H9 (cell line): ENCODE measurements around the gene BCAT1. TPM values are rescaled to one million over a fixed set of nuclear protein-coding genes. Genes with fewer than 3 reads are reported as not detected.

Source experiments
- DNase-seq: peaks from one replicate; pipeline ENCODE4 v3.0.0-alpha.2; 2017
- H2AFZ ChIP-seq: one replicate; pipeline ENCODE4 v1.6.1; 2013; ENCODE audit warnings: mild to moderate bottlenecking, low read length, control low read depth, moderate library complexity
- H2AK5ac ChIP-seq: 2 replicates; pipeline ENCODE4 v1.6.1; 2013; ENCODE audit warnings: low read length, control low read depth, mixed read lengths; ENCODE audit not compliant: insufficient read length
- H2BK120ac ChIP-seq: one replicate; pipeline ENCODE4 v1.6.1; 2013; ENCODE audit warnings: low read depth, mild to moderate bottlenecking, low read length, control low read depth, inconsistent platforms; ENCODE audit not compliant: poor library complexity, severe bottlenecking
- H2BK12ac ChIP-seq: 2 replicates; pipeline ENCODE4 v1.6.1; 2013; ENCODE audit warnings: low read length, control low read depth, mixed read lengths, low read depth; ENCODE audit not compliant: insufficient read length
- H2BK15ac ChIP-seq: 2 replicates; pipeline ENCODE4 v1.6.1; 2013; ENCODE audit warnings: low read depth, low read length, control low read depth
- H2BK20ac ChIP-seq: one replicate; pipeline ENCODE4 v1.6.1; 2013; ENCODE audit warnings: low read depth, mild to moderate bottlenecking, low read length, control low read depth, inconsistent platforms; ENCODE audit not compliant: poor library complexity, severe bottlenecking
- H2BK5ac ChIP-seq: 2 replicates; pipeline ENCODE4 v1.6.1; 2013; ENCODE audit warnings: low read length, control low read depth, mixed read lengths; ENCODE audit not compliant: insufficient read length
- H3K14ac ChIP-seq: 2 replicates; pipeline ENCODE4 v1.6.1; 2013; ENCODE audit warnings: low read length, control low read depth; ENCODE audit not compliant: insufficient read depth
- H3K18ac ChIP-seq: 2 replicates; pipeline ENCODE4 v1.6.1; 2013; ENCODE audit warnings: low read depth, mild to moderate bottlenecking, mixed read lengths, low read length, control low read depth; ENCODE audit not compliant: insufficient read length
- H3K23ac ChIP-seq: 2 replicates; pipeline ENCODE4 v1.6.1; 2013; ENCODE audit warnings: low read length, control low read depth, mixed read lengths, low read depth; ENCODE audit not compliant: insufficient read length
- H3K23me2 ChIP-seq: 2 replicates; pipeline ENCODE4 v1.6.1; 2013; ENCODE audit warnings: low read depth, mild to moderate bottlenecking, mixed read lengths, low read length, control low read depth; ENCODE audit not compliant: insufficient read length, poor library complexity, severe bottlenecking
- H3K27ac ChIP-seq: 2 replicates; pipeline ENCODE4 v1.5.1; 2013; ENCODE audit warnings: low read length, control low read depth, mixed read lengths, low read depth; ENCODE audit not compliant: insufficient read length
- H3K27me3 ChIP-seq: 2 replicates; pipeline ENCODE4 v1.6.1; 2013; ENCODE audit warnings: low read length, control low read depth, inconsistent platforms; ENCODE audit not compliant: insufficient read depth
- H3K4ac ChIP-seq: 2 replicates; pipeline ENCODE4 v1.6.1; 2013; ENCODE audit warnings: low read depth, mild to moderate bottlenecking, control low read depth, inconsistent platforms, low read length, moderate library complexity
- H3K4me1 ChIP-seq: 2 replicates; pipeline ENCODE4 v1.6.1; 2013; ENCODE audit warnings: low read length, control low read depth, inconsistent platforms; ENCODE audit not compliant: insufficient read depth
- H3K4me2 ChIP-seq: 2 replicates; pipeline ENCODE4 v1.6.1; 2013; ENCODE audit warnings: low read length, control low read depth, mixed read lengths; ENCODE audit not compliant: insufficient read length, insufficient read depth
- H3K56ac ChIP-seq: 2 replicates; pipeline ENCODE4 v1.6.1; 2013; ENCODE audit warnings: low read depth, mild to moderate bottlenecking, mixed read lengths, low read length, control low read depth; ENCODE audit not compliant: insufficient read length
- H3K79me1 ChIP-seq: 2 replicates; pipeline ENCODE4 v1.6.1; 2013; ENCODE audit warnings: low read depth, mild to moderate bottlenecking, moderate library complexity, low read length, control low read depth, inconsistent platforms; ENCODE audit not compliant: insufficient read depth, poor library complexity, severe bottlenecking
- H3K79me2 ChIP-seq: 2 replicates; pipeline ENCODE4 v1.6.1; 2013; ENCODE audit warnings: low read length, control low read depth, inconsistent platforms; ENCODE audit not compliant: insufficient read depth
- H3K9ac ChIP-seq: 2 replicates; pipeline ENCODE4 v1.6.1; 2013; ENCODE audit warnings: low read length, control low read depth, mixed read lengths; ENCODE audit not compliant: insufficient read length; ENCODE audit errors: extremely low read depth
- H3K9me3 ChIP-seq: one replicate; pipeline ENCODE4 v1.6.1; 2013; ENCODE audit warnings: low read depth, low read length, inconsistent platforms; ENCODE audit not compliant: control insufficient read depth
- H3T11ph ChIP-seq: one replicate; pipeline ENCODE4 v1.6.1; 2013; ENCODE audit warnings: mild to moderate bottlenecking, low read length, control low read depth, inconsistent platforms
- H4K20me1 ChIP-seq: one replicate; pipeline ENCODE4 v1.6.1; 2013; ENCODE audit not compliant: control insufficient read depth, insufficient read length, insufficient read depth
- H4K5ac ChIP-seq: 2 replicates; pipeline ENCODE4 v1.6.1; 2013; ENCODE audit warnings: low read depth, mild to moderate bottlenecking, mixed read lengths, low read length, control low read depth; ENCODE audit not compliant: insufficient read length
- H4K8ac ChIP-seq: replicated peaks from 2 replicates; pipeline ENCODE4 v1.6.1; 2013; ENCODE audit warnings: low read length, control low read depth, mixed read lengths, low read depth; ENCODE audit not compliant: insufficient read length
- H4K91ac ChIP-seq: 2 replicates; pipeline ENCODE4 v1.6.1; 2013; ENCODE audit warnings: low read depth, mild to moderate bottlenecking, moderate library complexity, mixed read lengths, low read length, control low read depth; ENCODE audit not compliant: insufficient read length
- H3K27ac Mint-ChIP-seq, 3 experiments: 2 replicates in 2 of 3; 3 replicates in 1 of 3; pipeline ENCODE4 v1.8.0; 2020 to 2021; ENCODE audit warnings: mixed read lengths in 3 of 3, mild to moderate bottlenecking in 1 of 3, moderate library complexity in 1 of 3
- H3K27me3 Mint-ChIP-seq: 2 replicates; pipeline ENCODE4 v1.8.0; 2021; ENCODE audit warnings: low read depth, mild to moderate bottlenecking, moderate library complexity, mixed read lengths
- H3K36me3 Mint-ChIP-seq, 3 experiments: 2 replicates in 2 of 3; 3 replicates in 1 of 3; pipeline ENCODE4 v1.8.0; 2020 to 2021; ENCODE audit warnings: low read depth in 3 of 3, mixed read lengths in 3 of 3; ENCODE audit not compliant: insufficient read depth in 1 of 3
- H3K4me1 Mint-ChIP-seq, 2 experiments: 2 replicates each; pipeline ENCODE4 v1.8.0; 2020; ENCODE audit warnings: mixed read lengths in 2 of 2
- H3K4me3 Mint-ChIP-seq, 2 experiments: 2 replicates in 1 of 2; 3 replicates in 1 of 2; pipeline ENCODE4 v1.8.0; 2020 to 2021; ENCODE audit warnings: mild to moderate bottlenecking in 2 of 2, mixed read lengths in 2 of 2, moderate library complexity in 1 of 2
- H3K9me3 Mint-ChIP-seq, 2 experiments: 2 replicates in 1 of 2; 3 replicates in 1 of 2; pipeline ENCODE4 v1.8.0; 2020; ENCODE audit warnings: mild to moderate bottlenecking in 2 of 2, mixed read lengths in 2 of 2, moderate library complexity in 1 of 2
- CTCF ChIP-seq: fragments of 200-600 bp; sonication (generic); conservative IDR thresholded peaks from 3 replicates; pipeline ENCODE4 v1.8.0; 2021; ENCODE audit warnings: antibody characterized with exemption, mild to moderate bottlenecking
- total RNA-seq: library from RNA; stranded (reverse); gene quantifications from 2 replicates; pipeline ENCODE4 v1.2.1, GENCODE V29; 2021

Gene BCAT1
- total RNA-seq, 1 experiment from 2014 or later, result 244 TPM

GRCh38 chr12:24768415-24768814, 180.5 kb downstream of the BCAT1 start:
- no peak overlapping the region for H4K91ac ChIP-seq
- H3K18ac ChIP-seq, result no peak overlapping the region
- H3K23ac ChIP-seq, result no peak overlapping the region
- Mint-ChIP-seq H3K4me3 (no peak overlapping the region), H3K36me3 (no peaks in the 10 kb centered on the region), H3K27me3 (no peaks in the 10 kb centered on the region), H3K4me1 (no peaks in the 10 kb centered on the region), H3K9me3 (peaks cover 0 to 4% of the 10 kb centered on the region in 2 experiments; a peak in 2 of 5 replicates), H3K27ac (no peak overlapping the region)
- no peak overlapping the region for H4K5ac ChIP-seq
- no peaks in the 10 kb centered on the region for H3K4me1 ChIP-seq
- no peak overlapping the region for H2BK120ac ChIP-seq
- no peak overlapping the region for H2AFZ ChIP-seq
- H2BK20ac ChIP-seq, result no peak overlapping the region
- H2BK12ac ChIP-seq, result no peak overlapping the region
- no peaks in the 10 kb centered on the region for H3K27me3 ChIP-seq
- H3K23me2 ChIP-seq, result no peaks in the 10 kb centered on the region
- TF ChIP-seq CTCF, result no peak
- H3K79me2 ChIP-seq, result no peaks in the 10 kb centered on the region
- no peak overlapping the region for H3K27ac ChIP-seq
- H3K9ac ChIP-seq, result no peak overlapping the region
- no peak overlapping the region for H3K4me2 ChIP-seq
- H3K79me1 ChIP-seq, result no peaks in the 10 kb centered on the region
- H3T11ph ChIP-seq, result no peak overlapping the region
- no peak for DNase-seq
- H3K4ac ChIP-seq, result no peak overlapping the region
- no peak overlapping the region for H3K14ac ChIP-seq
- no peaks in the 10 kb centered on the region for H4K20me1 ChIP-seq
- H2AK5ac ChIP-seq, result no peak overlapping the region
- no peak overlapping the region for H4K8ac ChIP-seq
- H3K56ac ChIP-seq, result no peak overlapping the region
- H3K9me3 ChIP-seq, result no peaks in the 10 kb centered on the region
- H2BK5ac ChIP-seq, result no peak overlapping the region
- H2BK15ac ChIP-seq, result no peak overlapping the region
